BE2C (cell line): Measurements from ENCODE around the gene MSLN.
"Not testable (repeated sequence)": the region's sequence is repeated elsewhere in the genome, so short reads cannot be mapped to it uniquely, and the experiment has no call there.

Source experiments
- DNase-seq: peaks from one replicate; pipeline ENCODE4 v3.0.0-alpha.2; 2020
- H3K27me3 ChIP-seq: fragments of 250-450 bp; sonication (Bioruptor Pico); 2 replicates; pipeline ENCODE4 v1.5.1; 2020; ENCODE audit warnings: mild to moderate bottlenecking
- H3K36me3 ChIP-seq: fragments of 250-450 bp; sonication (Bioruptor Pico); 2 replicates; pipeline ENCODE4 v1.5.1; 2020; ENCODE audit warnings: mild to moderate bottlenecking
- H3K4me1 ChIP-seq: fragments of 250-450 bp; sonication (Bioruptor Pico); 2 replicates; pipeline ENCODE4 v1.5.1; 2020
- H3K4me3 ChIP-seq: 2 replicates; pipeline ENCODE4 v1.5.1; 2011; ENCODE audit warnings: low read depth, low read length
- H3K9me3 ChIP-seq: fragments of 250-450 bp; sonication (Bioruptor Pico); 2 replicates; pipeline ENCODE4 v1.5.1; 2020
- CTCF ChIP-seq: IDR thresholded peaks from 2 replicates; pipeline ENCODE4 v1.5.1; 2012; ENCODE audit warnings: mild to moderate bottlenecking, low read depth, low read length

MSLN gene

GRCh38 chr16:775236-775796, 14.8 kb downstream of the MSLN start:
- no peaks in the 10 kb centered on the region for H3K27me3 ChIP-seq
- no peak for TF ChIP-seq CTCF

GRCh38 chr16:776298-776697, 15.8 kb downstream of the MSLN start:
- H3K36me3 ChIP-seq, H3K27me3 ChIP-seq, H3K4me3 ChIP-seq, H3K4me1 ChIP-seq, DNase-seq, H3K9me3 ChIP-seq: not testable (repeated sequence)

More at GRCh38 chr16:775236-775796, 14.8 kb downstream of the MSLN start:
- Histone ChIP-seq H3K9me3 (no peaks in the 10 kb centered on the region), H3K4me1 (no peaks in the 10 kb centered on the region), H3K36me3 (no peaks in the 10 kb centered on the region), H3K4me3 (no peak overlapping the region)
- no peak for DNase-seq

- H3K4me1 ChIP-seq, result no peaks in the 10 kb centered on the region
- no peaks in the 10 kb centered on the region for H3K27me3 ChIP-seq
- H3K9me3 ChIP-seq, result no peaks in the 10 kb centered on the region
- no peak overlapping the region for H3K4me3 ChIP-seq
- TF ChIP-seq CTCF, result no peak
- H3K36me3 ChIP-seq, result no peaks in the 10 kb centered on the region
- no peak for DNase-seq
Measured at GRCh38 chr16:776824-777223, 16.3 kb downstream of the MSLN start.

- no peak for DNase-seq
- Histone ChIP-seq H3K4me1 (peaks cover 2% of the 10 kb centered on the region), H3K27me3 (no peaks in the 10 kb centered on the region), H3K4me3 (no peak overlapping the region), H3K9me3 (no peaks in the 10 kb centered on the region), H3K36me3 (no peaks in the 10 kb centered on the region)
- no peak for TF ChIP-seq CTCF
Measured at GRCh38 chr16:777826-778225, 17.3 kb downstream of the MSLN start.

- no peaks in the 10 kb centered on the region for H3K36me3 ChIP-seq
- no peak for DNase-seq
- H3K27me3 ChIP-seq, result no peaks in the 10 kb centered on the region
- H3K9me3 ChIP-seq, result no peaks in the 10 kb centered on the region
- no peak overlapping the region for H3K4me3 ChIP-seq
- peaks cover 6% of the 10 kb centered on the region for H3K4me1 ChIP-seq
- TF ChIP-seq CTCF, result no peak
Measured at GRCh38 chr16:778447-778846, 17.9 kb downstream of the MSLN start.

GRCh38 chr16:778909-779527, 18.5 kb downstream of the MSLN start:
- Histone ChIP-seq H3K4me3 (no peak overlapping the region), H3K4me1 (peaks cover 11% of the 10 kb centered on the region), H3K27me3 (no peaks in the 10 kb centered on the region), H3K9me3 (no peaks in the 10 kb centered on the region), H3K36me3 (no peaks in the 10 kb centered on the region)
- TF ChIP-seq CTCF, result no peak
- no peak for DNase-seq
